Superior temporal gyrus (tissue), 1 donor: ENCODE data around the gene ANTXR1.
"Not testable (repeated sequence)": the region's sequence is repeated elsewhere in the genome, so short reads cannot be mapped to it uniquely, and the experiment has no call there.

Experiments
- DNase-seq: peaks from one replicate; pipeline ENCODE4 v3.0.0-alpha.2; 2016; ENCODE audit errors: extremely low spot score

The ANTXR1 gene

GRCh38 chr2:69210385-69210784 is 197.4 kb downstream of the ANTXR1 start:
- DNase-seq = no peak

DNA sequence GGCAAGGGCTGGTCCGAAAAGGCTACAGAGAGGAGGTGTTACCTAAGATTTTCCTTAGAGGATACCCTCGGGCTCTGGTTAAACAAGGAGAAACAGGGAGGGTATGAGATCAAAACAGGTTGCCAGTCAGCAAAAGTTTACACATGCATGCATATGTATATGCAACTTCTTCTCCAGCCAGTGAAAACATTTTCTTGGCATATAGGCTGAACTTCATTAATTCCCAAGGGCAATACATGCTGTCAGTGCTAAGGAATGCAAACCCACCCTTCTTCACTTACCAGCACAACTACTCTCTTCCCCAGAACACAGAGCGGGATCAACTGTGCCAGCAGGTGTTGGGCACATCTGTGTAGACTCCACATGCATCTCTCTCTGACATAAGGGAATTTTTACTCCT is 198.1 kb downstream of the ANTXR1 start:
- no peak for DNase-seq

GRCh38 chr2:69211686-69212085 is 198.7 kb downstream of the ANTXR1 start:
- no peak for DNase-seq

DNA sequence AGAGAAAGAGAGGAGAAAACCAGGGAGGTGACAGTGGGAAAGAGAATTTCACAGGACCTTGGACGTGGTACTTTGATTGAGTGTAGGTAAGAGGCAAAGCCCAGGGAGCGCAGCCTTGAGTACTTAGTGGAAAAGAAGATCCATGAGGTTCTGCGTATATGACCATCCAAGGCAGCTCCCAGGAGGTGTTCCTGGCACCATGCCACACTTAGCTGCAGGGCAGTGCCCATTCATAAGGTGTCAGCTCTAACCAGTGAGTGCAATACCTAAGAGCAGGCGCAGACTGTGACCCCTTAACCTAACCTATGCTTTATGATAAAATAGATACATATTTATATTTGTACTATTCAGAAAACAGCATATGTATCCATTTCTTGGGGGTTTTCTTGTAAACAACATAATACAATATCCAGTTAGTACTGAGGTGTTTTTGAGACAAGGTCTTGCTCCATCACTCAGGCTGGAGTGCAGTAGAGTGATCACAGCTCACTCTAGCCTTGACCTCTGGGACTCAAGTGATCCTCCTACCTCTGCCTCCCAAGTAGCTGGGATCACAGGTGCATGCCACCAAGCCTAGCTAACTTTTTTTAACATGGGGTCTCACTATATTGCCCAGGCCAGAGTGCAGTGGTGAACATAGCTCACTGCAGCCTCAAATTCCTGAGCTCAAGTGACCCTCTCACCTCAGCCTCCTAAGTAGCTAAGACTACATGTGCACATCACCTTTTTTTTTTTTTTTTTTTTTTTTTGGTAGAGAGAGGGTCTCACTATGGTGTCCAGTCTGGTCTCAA is 199.5 kb downstream of the ANTXR1 start:
- no peak for DNase-seq

- no peak for DNase-seq
Observed at GRCh38 chr2:69213201-69213600, 200.2 kb downstream of the ANTXR1 start.

DNA sequence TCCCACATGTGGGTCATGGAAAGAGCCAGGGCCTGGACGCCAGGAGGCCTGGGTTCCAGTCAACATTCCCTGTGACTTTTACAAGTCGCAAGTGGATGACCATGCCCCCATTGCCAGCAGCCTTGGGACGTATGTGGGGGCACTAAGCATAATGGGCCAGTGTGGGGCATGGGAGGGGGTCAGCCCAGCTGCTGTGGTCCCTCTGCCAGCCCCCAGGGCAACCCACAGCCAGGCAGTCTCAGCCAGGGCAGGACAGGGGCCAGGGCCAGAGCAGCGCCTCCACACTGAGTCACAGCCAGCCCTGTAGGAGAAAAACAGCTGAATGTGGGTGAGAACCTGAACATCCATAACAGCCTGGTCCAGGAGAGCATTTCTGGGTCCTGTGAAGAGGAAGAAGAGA is 200.8 kb downstream of the ANTXR1 start:
- no peak for DNase-seq

- DNase-seq = no peak
Observed at GRCh38 chr2:69214898-69215297, 201.9 kb downstream of the ANTXR1 start.

GRCh38 chr2:69216535-69217332 is 203.8 kb downstream of the ANTXR1 start:
- no peak for DNase-seq

GRCh38 chr2:69217333-69218080 is 204.5 kb downstream of the ANTXR1 start:
- no peak for DNase-seq

DNA sequence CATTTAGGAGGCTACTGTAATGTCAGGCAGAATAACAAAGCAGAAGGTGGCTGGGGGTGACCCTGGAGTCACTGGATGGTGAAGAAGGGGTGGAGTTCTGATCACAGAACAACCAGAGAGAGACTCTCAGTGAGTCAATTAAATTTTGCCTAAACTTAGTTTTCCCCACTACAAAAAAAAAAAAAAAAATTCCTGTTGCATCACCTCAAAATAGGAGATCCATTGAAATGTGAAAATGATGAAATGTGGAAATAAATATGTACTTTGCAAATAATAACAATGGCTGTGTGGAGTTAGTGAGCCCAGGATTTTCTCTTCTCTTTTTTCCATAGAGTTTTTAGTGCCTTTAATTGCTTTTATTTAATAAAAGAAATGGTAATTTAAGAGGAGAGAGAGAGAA is 208.5 kb downstream of the ANTXR1 start:
- DNase-seq = no peak

GRCh38 chr2:69221960-69222751 is 209.2 kb downstream of the ANTXR1 start:
- DNase-seq = no peak

GRCh38 chr2:69222953-69223658 is 210.1 kb downstream of the ANTXR1 start:
- DNase-seq = no peak

DNA sequence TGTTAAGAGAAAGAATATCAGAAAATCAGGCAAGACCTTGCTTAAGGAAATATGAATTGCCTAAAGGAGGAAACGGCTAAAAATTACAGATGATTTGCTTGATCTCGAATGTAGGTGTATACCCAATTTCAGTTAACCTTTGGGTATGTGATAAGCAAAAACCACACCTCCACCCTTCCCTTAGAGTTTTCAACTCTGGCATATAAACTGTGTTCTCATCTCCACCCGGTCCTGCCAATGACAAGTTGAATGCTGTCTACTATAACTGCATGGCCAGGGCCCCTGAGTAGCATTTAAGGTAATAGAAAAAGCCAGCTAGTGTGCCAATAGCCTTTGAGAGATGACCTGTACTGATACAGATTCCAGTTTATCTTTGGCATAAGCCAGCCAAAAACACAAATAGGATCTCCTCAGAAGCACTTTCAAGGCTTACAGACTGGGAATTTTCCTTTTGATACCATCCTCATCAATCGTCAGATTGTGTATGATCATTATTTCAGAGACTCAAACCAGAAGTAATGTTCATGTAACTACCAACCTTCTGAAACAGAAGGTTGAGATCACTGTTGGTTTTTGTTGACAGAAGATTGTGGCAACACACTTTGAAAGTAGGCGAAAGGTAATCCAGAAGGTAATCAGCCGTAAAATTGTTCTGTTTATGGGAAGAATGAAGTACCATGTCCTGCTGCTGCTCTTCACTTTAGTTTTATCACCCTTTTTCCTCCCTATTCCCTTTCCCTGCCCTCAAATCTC is 211.0 kb downstream of the ANTXR1 start:
- no peak for DNase-seq

- no peak for DNase-seq
Observed at GRCh38 chr2:69224512-69224837, 211.5 kb downstream of the ANTXR1 start.

- no peak for DNase-seq
Observed at GRCh38 chr2:69225933-69226332, 213.0 kb downstream of the ANTXR1 start.

DNA sequence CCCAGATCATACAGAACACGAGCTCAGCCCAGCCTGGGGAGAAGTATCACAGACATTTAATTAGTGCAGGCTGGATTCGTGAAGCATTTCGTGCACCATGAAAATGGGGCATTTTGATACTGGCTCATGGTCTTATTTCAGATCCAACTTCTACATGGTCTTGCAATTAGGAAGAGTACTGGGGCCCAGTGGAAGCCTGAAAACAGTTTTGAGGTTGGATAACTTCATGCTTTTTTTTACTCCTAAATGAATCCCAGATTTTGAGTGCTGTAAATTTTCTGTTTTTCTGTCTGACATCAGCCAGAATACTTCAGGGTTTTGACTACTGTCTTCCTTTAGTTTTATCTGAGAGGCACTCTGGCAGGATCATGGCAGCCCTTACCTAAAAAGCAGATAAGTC is 213.9 kb downstream of the ANTXR1 start:
- no peak for DNase-seq

DNA sequence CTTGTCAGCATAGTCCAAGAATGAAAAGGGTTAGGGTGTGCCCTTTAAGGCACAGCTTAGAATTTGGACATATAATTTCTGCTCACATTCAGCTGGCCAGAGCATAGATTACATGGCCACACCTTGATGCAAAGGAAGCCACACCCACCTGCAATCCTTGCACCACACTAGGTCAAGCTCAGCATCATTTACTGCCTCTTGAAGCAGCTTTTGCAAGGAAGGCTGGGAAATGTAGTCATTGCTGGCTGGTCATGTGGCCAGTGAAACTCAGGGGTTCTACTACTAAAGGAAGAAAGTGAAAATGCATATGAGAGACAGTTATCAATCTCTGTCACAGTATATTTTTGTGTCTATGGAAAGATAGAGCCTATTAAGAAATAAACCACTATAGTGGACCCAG is 214.7 kb downstream of the ANTXR1 start:
- DNase-seq = no peak

GRCh38 chr2:69230946-69231345 is 218.0 kb downstream of the ANTXR1 start:
- not testable (repeated sequence) for DNase-seq

DNA sequence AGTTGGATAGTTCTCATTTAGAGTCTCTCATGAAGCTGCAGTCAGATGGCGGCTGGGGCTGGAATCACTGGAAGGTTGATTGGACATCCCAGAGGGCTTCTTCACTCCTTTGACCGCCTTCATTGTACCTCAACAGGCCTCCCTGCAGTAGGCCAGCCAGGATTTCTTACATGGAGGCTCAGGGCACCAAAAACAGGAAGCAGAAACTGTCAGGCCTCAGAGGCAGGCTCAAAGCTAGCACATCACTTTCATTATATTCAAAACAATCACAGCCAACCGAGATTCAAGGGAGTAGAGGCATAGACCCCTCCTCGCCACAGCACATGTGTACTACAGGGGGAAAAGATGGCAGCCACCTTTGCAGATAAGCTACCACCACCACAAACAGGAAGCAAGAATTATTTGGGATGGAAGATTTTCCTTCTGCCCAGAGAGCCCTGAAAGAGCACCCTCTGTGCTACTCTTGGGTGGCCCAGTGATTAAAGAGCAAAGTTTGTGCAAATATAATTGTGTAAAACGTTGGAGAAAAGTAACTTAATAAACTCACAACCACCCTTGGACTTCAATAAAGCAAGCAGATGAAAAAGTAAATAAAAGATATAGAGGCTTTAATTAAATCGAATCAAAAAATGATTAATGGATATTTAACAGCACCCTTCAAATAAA is 218.8 kb downstream of the ANTXR1 start:
- DNase-seq = no peak

DNA sequence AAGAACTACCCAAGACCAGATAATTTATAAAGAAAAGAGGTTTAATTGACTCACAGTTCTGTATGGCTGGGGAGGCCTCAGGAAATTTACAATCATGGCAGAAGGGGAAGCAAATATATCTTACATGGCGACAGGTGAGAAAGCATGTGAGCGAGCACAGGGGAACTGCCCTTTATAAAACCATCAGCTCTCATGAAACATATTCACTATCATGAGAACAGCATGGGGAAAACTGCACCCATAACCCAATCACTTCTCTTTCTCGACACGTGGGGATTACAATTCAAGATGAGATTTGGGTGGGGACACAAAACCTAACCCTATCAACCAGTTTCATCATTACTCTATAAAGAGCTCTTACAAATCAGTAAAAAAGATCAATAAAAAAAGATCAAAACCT is 222.9 kb downstream of the ANTXR1 start:
- not testable (repeated sequence) for DNase-seq
